ENCODE results near the gene BNIP3. TPM values are rescaled to one million over a fixed set of nuclear protein-coding genes. Genes with fewer than 3 reads are reported as not detected.

BNIP3 gene
- polyA plus RNA-seq, 1 experiment: 73.5 TPM

- DNase-seq (ENCODE audit: low read depth, low spot score): no peak
- Histone ChIP-seq H3K9me3 (ENCODE audit: control insufficient read depth, insufficient read depth, low read length) (peaks cover 3% of the 10 kb centered on the region), H3K27me3 (ENCODE audit: control insufficient read depth, insufficient read depth, low read length) (no peaks in the 10 kb centered on the region), H3K4me3 (ENCODE audit: low read depth, low read length) (no peak overlapping the region), H3K27ac (ENCODE audit: low read depth, low read length) (no peak overlapping the region)
- POLR2A ChIA-PET: no interaction called here
- TF ChIP-seq, protein P1, sequence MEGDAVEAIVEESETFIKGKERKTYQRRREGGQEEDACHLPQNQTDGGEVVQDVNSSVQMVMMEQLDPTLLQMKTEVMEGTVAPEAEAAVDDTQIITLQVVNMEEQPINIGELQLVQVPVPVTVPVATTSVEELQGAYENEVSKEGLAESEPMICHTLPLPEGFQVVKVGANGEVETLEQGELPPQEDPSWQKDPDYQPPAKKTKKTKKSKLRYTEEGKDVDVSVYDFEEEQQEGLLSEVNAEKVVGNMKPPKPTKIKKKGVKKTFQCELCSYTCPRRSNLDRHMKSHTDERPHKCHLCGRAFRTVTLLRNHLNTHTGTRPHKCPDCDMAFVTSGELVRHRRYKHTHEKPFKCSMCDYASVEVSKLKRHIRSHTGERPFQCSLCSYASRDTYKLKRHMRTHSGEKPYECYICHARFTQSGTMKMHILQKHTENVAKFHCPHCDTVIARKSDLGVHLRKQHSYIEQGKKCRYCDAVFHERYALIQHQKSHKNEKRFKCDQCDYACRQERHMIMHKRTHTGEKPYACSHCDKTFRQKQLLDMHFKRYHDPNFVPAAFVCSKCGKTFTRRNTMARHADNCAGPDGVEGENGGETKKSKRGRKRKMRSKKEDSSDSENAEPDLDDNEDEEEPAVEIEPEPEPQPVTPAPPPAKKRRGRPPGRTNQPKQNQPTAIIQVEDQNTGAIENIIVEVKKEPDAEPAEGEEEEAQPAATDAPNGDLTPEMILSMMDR (IDR thresholded peaks at IDR 0.05; ENCODE audit: low read depth, low read length): no peak
- CTCF ChIA-PET: interaction anchor here (1.0 to 3.8 kb wide), 2 partner anchors 50 to 88 kb away, joined by 3 to 24 read pairs; no protein-coding TSS in a partner anchor
Measured at GRCh38 chr10:131973160-131973951, 8.4 kb downstream of the BNIP3 start.

DNA sequence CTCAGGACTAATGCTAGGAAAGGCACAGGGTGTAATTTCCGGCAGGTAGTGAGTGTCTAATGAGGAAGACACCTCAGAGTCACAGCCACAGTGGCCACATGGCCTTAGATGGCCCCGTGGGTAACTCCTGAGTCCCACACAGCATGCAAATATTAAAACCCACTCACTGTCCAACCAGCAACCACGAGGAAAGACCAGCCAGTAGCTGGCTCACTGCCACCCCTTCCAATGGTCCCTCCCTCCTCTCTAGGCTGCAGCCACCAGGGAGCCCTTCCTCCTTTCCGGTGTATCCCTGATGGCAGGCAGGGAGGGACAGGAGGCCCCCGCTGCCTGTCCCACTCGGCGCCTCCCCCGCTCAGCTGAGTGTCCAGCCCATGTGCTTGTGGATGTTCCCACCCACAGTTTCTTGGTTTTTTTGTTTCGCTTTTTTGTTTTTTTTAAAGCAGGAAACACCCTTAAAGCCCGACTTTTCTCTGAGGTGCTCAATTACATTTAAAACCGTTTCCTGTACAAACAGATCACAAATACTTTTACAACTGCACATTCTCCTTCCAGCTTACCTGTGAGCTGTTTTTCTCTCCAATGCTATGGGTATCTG lies 9.2 kb downstream of the BNIP3 start:
- H3K27ac ChIP-seq (ENCODE audit: low read depth, low read length): no peak overlapping the region
- DNase-seq (ENCODE audit: low read depth, low spot score): no peak
- no peak overlapping the region for H3K4me3 ChIP-seq (ENCODE audit: low read depth, low read length)
- ChIA-PET POLR2A (no interaction called here), CTCF (interaction anchor here (1.0 to 3.8 kb wide), 2 partner anchors 50 to 87 kb away, joined by 3 to 24 read pairs; no protein-coding TSS in a partner anchor)
- H3K9me3 ChIP-seq (ENCODE audit: control insufficient read depth, insufficient read depth, low read length): peaks cover 3% of the 10 kb centered on the region
- TF ChIP-seq, protein P1 (IDR thresholded peaks at IDR 0.05; ENCODE audit: low read depth, low read length): no peak
- no peaks in the 10 kb centered on the region for H3K27me3 ChIP-seq (ENCODE audit: control insufficient read depth, insufficient read depth, low read length)

DNA sequence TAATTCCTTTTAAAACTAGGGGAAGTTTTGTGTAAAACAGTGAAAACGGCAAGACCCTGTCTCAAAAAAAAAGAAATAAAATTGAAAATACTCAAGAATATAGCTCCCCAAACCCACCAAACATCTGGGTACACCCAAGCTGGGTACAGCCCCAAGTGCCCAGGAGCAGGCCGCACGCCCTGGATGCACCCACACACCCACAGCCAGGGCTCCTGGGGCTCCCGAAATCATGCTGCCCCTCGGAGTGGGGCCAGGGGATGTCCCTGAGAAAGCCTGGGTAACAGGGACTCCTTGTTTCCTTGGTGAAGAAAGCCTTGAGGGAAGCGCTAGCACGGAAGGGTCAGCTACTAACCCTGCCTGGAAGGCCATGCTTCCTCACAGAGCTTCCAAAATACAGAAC lies 10.1 kb downstream of the BNIP3 start:
- CTCF ChIA-PET: interaction anchor here (0.6 kb wide), 1 partner anchor 362 kb away, joined by 5 read pairs; no protein-coding TSS in a partner anchor
- Histone ChIP-seq H3K27ac (ENCODE audit: low read depth, low read length) (peak overlapping the region; percentile 39), H3K4me3 (ENCODE audit: low read depth, low read length) (no peak overlapping the region), H3K27me3 (ENCODE audit: control insufficient read depth, insufficient read depth, low read length) (no peaks in the 10 kb centered on the region), H3K9me3 (ENCODE audit: control insufficient read depth, insufficient read depth, low read length) (no peaks in the 10 kb centered on the region; the same call in 1 of the 2 replicates)
- DNase-seq (ENCODE audit: low read depth, low spot score): no peak
- POLR2A ChIA-PET: no interaction called here
- TF ChIP-seq, protein P1 (IDR thresholded peaks at IDR 0.05; ENCODE audit: low read depth, low read length): no peak

GRCh38 chr10:131970946-131971345 lies 10.8 kb downstream of the BNIP3 start:
- DNase-seq (ENCODE audit: low read depth, low spot score): no peak
- no peak overlapping the region for H3K4me3 ChIP-seq (ENCODE audit: low read depth, low read length)
- H3K27ac ChIP-seq (ENCODE audit: low read depth, low read length): no peak overlapping the region
- H3K9me3 ChIP-seq (ENCODE audit: control insufficient read depth, insufficient read depth, low read length): no peaks in the 10 kb centered on the region; the same call in 1 of the 2 replicates
- CTCF ChIA-PET: no interaction called here
- TF ChIP-seq, protein P1 (IDR thresholded peaks at IDR 0.05; ENCODE audit: low read depth, low read length): no peak
- POLR2A ChIA-PET: no interaction called here
- H3K27me3 ChIP-seq (ENCODE audit: control insufficient read depth, insufficient read depth, low read length): no peaks in the 10 kb centered on the region

- H3K27me3 ChIP-seq (ENCODE audit: control insufficient read depth, insufficient read depth, low read length): no peaks in the 10 kb centered on the region
- peaks cover 7% of the 10 kb centered on the region; the same call in 1 of the 2 replicates for H3K9me3 ChIP-seq (ENCODE audit: control insufficient read depth, insufficient read depth, low read length)
- ChIA-PET CTCF (no interaction called here), POLR2A (no interaction called here)
- H3K4me3 ChIP-seq (ENCODE audit: low read depth, low read length): no peak overlapping the region
- no peak for DNase-seq (ENCODE audit: low read depth, low spot score)
- TF ChIP-seq, protein P1 (IDR thresholded peaks at IDR 0.05; ENCODE audit: low read depth, low read length): no peak
- H3K27ac ChIP-seq (ENCODE audit: low read depth, low read length): no peak overlapping the region
Measured at GRCh38 chr10:131968949-131969348, 12.8 kb downstream of the BNIP3 start.

Data from AG04450 (cell line).